Retinal pigment epithelial cell (primary cell): ENCODE data around the gene KLHL25.

Source experiments
- DNase-seq: peaks from one replicate; pipeline ENCODE4 v3.0.0-alpha.2; 2010; ENCODE audit warnings: low read depth
- H3K4me3 ChIP-seq: 2 replicates; pipeline ENCODE4 v1.5.1; 2011; ENCODE audit warnings: mild to moderate bottlenecking, low read length, control low read depth, moderate library complexity
- CTCF ChIP-seq: conservative IDR thresholded peaks from 2 replicates; pipeline ENCODE4 v1.5.1; 2011; ENCODE audit warnings: low read depth, low read length, control low read depth, inconsistent platforms

The KLHL25 gene

GRCh38 chr15:85826756-85827515 lies 32.2 kb upstream of the KLHL25 start:
- DNase-seq: no peak

GRCh38 chr15:85825719-85826118 lies 31.0 kb upstream of the KLHL25 start:
- no peak overlapping the region for H3K4me3 ChIP-seq
- no peak for TF ChIP-seq CTCF
- DNase-seq: no peak

More at GRCh38 chr15:85826756-85827515, 32.2 kb upstream of the KLHL25 start:
- TF ChIP-seq CTCF: no peak
- no peak overlapping the region for H3K4me3 ChIP-seq

- no peak overlapping the region for H3K4me3 ChIP-seq
- TF ChIP-seq CTCF: no peak
- no peak for DNase-seq
Measured at GRCh38 chr15:85825118-85825517, 30.4 kb upstream of the KLHL25 start.

- no peak for TF ChIP-seq CTCF
- H3K4me3 ChIP-seq: no peak overlapping the region
- DNase-seq: no peak
Measured at GRCh38 chr15:85821545-85821944, 26.8 kb upstream of the KLHL25 start.

- no peak for DNase-seq
- no peak overlapping the region for H3K4me3 ChIP-seq
- TF ChIP-seq CTCF: no peak
Measured at GRCh38 chr15:85819938-85820337, 25.2 kb upstream of the KLHL25 start.

GRCh38 chr15:85813234-85813633 lies 18.5 kb upstream of the KLHL25 start:
- no peak for DNase-seq
- no peak overlapping the region for H3K4me3 ChIP-seq
- TF ChIP-seq CTCF: no peak

- H3K4me3 ChIP-seq: no peak overlapping the region
- DNase-seq: no peak
- TF ChIP-seq CTCF: no peak
Measured at GRCh38 chr15:85810075-85810474, 15.3 kb upstream of the KLHL25 start.
